GM15510 (cell line): ENCODE results near the gene LMF1.

Experiments used
- POLR2A ChIP-seq: IDR thresholded peaks from 3 replicates; pipeline ENCODE4 v1.6.1; 2011; ENCODE audit warnings: borderline replicate concordance; ENCODE audit not compliant: insufficient read length; ENCODE audit errors: extremely low read depth

Gene LMF1

DNA sequence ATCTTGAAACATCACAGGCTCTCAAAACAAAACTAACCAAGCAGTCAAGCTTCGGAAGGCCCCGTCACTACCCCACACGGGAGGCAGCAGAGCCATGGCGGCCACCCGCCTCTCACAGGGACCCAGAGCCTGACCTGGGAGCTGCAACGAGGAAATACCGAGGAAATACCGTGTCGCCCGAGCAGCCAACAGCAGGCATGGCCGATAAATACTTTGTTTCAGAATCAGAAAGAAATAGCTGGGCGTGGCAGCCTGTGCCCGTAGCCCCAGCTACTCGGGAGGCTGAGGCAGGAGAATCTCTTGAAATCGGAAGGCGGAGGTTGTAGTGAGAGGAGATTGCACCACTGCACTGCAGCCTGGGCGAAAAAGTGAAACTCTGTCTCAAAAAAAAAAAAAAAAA, 6.9 kb downstream of the LMF1 start:
- no peak for TF ChIP-seq POLR2A

DNA sequence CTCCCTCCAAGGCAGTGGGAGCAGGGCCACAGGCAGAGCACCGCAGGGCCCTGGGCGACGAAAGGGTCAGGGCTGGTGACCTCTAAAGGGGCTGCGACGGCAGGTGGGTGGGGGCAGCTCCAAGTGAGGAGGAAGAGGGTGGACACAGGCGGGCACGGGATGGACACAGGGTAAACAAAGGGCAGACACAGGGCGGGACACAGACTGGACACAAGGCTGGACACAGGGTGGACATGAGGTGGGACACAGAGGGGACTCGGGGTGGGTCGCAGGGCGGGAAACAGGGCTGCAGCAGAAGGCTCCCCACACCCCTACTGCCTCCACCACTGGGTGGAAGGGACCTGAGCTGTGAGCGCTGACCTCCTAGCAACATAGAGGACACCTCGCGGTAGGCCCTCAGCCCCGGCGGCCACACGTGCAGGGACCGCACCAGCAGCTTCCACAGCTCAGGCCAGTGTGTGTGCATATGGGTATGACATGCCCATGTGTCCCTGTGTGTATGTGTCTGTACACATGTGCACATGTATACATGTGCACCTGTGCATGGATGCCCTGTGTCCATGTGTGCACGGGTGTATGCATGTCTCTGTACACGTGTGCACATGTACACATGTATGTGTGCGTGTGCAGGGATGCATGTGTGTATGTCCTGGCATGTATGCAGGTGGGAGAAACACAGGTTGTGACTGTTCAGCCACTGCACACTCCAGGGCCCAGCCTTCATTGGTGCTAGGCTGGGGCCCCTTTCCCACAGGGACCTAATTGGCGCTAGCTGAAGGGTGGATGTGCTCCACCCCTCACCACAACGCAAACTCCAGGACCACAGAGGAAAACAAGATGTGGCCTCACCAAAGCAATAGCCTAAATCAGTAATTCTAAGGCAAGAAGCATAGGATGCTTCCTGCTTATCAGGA, 7.6 kb downstream of the LMF1 start:
- no peak for TF ChIP-seq POLR2A

DNA sequence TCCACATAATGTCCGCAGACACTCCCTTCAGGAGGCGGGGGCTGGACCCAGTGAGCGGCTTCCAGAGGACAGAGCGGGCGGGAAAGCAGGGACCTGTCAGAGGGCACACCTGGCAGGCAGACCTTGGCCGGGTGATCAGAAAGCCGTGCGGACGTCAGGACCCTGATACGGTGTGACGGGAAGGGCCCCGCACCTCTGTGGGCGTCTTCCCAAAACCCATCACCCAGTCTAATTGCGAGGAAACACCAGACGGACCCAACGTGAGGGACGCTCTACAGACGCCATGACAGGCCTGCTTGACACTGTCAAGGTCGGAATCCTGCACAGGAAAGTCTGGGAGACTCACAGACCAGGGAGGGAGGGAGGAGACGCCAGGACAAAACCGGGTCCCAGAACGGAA, 8.4 kb downstream of the LMF1 start:
- no peak for TF ChIP-seq POLR2A

DNA sequence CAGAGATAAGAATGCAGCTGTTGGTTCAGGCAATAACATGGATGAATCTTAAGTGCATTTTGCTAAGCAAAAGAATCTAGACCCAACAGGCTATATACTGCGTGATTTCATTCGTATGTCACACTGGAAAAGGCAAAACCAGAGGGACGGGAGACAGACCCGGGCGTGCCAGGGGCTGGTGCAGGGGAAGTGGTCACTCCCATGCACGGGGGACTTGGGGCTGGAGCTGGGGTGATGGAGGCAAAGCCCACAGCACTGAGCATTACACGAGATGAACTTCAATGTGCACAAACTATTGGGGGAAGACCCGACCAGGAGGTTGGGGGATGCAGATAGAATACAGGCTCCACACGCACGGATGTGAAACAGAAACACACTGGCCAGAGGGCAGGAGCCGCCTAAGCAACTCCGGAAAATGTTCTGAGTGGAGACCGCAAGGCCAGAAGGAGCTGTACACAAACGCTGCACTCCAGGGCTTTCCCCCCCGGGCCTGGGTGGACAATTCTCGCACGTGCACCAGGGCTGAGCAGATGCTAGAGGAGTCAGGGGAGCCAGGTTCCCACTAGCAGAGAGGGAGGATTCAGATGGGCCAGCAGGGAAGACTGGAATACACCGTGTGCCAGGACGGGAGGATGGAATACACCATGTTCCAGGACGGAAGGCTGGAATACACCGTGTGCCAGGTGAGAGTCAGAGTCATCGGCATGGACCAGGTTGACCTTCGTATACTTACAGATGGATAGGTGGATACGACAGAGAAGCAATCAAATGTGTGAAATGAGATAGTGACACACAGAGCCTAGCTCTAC, 11.3 kb downstream of the LMF1 start:
- no peak for TF ChIP-seq POLR2A

DNA sequence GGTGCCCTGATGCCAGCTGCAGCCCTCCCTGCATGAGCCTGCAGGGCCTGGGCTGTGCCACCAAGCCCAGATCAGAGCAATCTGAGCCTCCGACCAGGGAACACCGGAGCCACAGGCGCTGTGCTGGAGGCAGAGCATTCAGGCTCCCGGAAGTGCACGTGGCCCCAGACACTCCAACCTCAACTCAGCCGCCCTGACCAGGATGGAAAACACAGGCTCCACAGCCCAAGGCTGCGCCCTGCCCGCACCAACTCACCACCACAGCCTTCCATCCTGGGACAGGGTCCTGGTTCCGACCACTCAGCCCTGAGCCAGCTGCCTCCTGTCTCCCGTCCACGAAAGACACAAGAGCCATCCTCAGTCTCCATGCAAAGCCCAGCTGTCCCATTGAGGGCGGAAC, 18.5 kb downstream of the LMF1 start:
- no peak for TF ChIP-seq POLR2A

DNA sequence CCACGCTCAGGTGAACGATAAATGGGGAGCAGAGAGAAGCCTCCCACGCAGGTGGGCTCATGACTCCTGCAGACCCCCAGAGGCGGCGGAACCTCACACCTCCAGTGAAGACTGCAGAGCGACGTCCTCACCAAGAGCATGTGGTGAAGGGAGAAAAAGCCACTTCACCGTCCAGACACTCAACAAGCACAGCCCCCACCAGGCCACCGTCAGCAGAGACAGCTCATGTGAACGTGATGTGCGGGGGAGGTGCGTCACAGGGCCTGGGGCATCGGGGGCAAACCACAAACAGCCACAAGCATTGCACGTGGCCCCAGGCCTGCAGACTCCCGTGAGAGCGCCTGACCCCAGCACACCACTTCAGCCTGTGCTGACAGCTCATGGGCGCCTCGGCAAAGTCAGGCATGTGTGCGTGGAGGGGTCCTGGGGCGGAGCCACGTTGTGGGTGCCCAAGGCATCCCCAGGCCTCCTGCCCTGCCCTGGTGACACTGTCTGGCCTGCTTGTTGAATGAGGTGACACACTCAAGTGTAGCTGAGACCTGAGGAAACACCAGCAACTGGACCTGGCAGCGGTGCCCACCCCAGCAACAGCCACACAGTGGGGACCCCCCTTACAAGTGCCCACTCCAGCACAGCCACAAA, 19.0 kb downstream of the LMF1 start:
- no peak for TF ChIP-seq POLR2A

DNA sequence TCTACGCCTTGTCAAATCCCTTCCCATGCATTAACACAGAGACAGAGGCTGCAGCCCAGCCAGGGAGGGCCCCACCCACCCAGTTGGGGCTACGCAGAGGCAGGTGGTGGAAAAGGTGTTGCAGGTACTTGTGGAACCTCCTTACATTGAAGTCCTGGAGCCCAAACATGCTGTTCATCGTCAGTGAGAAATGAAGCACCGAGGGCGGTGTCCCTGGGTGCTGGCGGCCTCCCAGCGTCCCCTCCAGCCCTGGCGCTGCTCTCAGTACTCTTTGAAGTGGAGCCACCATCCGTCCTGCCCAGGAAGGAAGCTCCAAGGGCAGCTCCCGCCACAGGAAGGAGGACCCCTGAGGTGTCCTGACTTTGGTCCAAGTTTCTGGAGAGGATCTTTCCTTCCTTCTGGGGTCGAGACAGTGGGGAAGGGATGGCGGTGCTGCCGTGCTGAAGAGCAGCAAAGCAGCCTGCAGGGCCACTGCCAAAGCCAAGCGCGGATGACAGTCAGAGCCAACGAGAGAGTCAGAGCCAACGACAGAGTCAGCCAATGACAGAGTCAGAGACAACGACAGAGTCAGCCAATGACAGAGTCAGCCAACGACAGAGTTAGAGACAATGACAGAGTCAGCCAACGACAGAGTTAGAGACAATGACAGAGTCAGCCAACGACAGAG, 23.4 kb downstream of the LMF1 start:
- TF ChIP-seq POLR2A, result no peak

DNA sequence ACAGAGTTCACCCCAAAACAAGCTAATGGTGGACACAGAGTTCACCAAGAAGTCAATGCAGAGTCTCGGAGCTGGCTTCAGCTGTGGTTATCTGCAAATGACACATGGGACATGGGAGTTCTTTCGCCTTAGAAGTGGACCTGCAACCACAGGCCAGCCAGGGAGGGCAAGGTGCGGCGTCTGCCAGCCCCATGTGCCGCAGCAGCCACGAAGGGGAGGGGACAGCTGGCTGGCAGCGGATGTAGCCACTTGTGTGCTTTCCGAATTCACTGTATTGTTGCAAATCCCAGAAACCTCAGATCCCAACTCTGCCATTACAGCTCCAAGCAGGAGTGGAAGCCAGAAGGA, 24.8 kb downstream of the LMF1 start:
- TF ChIP-seq POLR2A, result no peak

DNA sequence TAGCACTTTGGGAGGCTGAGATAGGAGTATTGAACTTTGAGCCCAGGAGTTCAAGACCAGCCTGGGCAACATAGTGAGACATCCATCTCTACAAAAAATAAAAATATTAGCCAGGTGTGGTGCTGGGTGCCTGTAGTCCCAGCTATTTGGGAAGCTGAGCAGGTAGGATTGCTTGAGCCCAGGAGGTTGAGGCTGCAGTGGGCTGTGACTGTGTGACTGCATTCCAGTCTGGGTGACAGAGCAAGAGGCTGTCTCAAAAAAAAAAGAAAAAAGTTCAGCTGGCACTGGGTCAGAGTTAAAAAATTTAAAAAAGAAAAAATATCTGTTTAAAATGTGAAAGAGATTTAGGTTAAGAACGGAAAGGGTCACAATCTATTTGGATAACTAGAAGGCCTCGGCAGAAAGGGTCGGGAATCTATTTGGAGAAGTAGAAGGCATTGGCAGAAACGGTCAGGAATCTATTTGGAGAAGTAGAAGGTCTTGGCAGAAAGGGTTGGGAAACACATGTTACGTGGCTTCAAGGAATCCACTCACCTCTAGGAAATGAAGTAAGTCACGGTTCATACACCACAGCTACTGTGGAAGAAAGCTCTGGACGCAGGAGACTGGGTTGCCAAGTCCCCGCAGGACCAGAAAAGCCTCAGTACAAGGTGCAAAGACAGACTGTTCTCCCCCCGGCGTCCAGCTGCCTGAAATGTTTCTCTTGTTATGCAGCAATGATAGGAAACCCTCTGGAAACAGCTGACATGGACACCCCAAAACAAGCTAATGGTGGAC, 25.3 kb downstream of the LMF1 start:
- no peak for TF ChIP-seq POLR2A

DNA sequence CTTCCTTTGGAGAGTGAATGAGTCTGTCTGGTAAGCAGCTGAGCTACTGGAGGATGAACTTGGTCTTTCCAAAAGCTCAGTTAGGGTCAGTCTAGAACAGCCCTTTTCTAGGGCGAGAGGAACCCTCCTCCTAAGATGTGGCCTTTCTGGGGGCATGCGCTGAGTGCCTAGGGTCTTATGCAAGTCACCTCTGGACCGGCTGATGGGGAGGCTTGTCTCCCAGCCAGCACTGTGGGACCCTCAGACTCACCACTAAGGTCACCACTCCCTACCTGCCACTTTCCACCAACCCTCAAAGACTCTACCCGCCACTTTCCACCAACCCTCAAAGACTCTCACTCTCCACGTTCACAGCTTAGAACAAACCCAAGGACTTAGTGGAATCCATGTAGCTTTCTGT, 26.8 kb downstream of the LMF1 start:
- no peak for TF ChIP-seq POLR2A

DNA sequence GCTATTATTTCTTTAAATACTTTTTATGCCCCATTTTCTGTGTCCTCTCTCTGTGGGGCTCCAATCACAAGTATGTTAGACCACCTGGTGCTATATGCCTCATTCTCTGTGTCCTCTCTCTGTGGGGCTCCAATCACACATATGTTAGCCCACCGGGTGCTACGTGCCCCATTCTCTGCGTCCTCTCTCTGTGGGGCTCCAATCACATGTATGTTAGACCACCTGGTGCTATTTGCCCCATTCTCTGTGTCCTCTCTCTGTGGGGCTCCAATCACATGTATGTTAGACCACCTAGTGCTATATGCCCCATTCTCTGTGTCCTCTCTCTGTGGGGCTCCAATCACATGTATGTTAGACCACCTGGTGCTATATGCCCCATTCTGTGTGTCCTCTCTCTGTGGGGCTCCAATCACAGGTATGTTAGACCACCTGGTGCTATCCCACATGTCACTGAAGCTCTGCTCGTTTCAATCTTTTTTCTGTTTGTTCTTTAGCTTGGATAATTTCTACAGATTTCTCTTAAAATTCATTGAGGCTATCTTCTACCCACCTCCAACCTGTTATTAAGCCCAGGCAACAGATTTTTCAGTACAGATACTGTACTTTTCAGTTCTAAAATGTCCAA, 28.2 kb downstream of the LMF1 start:
- TF ChIP-seq POLR2A, result no peak

DNA sequence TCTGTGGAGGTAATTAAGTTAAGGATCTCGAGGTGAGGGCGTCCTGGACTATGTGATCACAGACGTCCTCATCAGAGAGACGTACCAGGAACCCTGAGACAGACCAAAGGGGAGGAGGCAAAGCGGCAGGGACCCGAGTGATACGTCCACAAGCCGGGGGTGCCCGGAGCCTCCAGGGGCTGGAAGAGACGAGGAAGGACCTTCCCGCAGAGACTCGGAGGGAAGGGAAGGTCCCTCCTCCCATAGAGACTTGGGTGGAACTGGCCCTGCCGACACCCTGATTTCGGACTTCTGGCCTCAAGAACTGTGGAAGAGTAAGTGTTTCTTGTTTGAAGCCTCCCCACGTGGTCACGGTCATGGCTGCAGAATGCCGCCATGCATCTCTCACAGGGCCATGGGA, 30.8 kb downstream of the LMF1 start:
- no peak for TF ChIP-seq POLR2A

DNA sequence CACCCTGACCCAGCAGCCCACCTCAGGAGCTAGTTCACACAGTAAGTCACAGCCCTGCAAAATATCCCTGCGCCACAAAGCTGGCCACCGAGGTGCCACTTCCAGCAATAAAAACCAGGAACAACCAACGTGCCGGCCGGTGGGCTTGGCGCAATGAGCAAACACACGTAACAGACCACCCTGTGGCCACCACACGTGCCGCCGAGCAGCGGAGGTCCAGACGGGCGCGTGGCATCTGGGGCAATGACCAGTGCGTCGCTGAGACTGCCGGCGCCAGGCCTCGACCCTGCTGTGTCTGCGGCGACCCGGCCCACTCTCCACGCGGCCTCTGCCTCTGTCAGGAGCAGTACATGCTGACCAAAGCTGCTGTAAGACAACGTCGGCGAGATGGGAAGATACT, 31.5 kb downstream of the LMF1 start:
- no peak for TF ChIP-seq POLR2A

DNA sequence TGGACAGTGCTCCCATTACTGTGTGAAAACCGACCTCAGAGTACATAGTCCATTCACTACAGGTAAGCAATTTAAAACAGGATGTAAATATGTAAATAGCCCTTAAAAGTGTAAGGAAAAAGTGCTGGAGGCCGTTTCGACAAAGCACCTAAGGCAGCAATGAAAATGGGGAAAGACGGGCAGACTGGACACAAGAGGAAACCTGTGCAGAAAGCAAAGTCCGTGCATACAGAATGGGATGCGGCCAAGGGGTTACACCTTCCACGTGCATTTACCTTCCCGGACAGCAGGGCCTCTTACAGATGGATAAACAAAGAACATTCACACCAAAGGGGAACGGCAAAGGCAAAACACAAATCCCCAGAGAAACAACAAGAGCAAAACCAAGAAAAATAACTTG, 32.0 kb downstream of the LMF1 start:
- no peak for TF ChIP-seq POLR2A
